Stimulated activated CD4-positive, alpha-beta T cell treated with anti-CD3 and anti-CD28 coated beads, Interleukin-4, amount 100 ng/mL, for 24 hours (primary cell): ENCODE data around the gene ARL11.
A peak's percentile ranks its signal among the peaks of the same experiment; 100 is the strongest.

Source experiments
- DNase-seq: peaks from one replicate; pipeline ENCODE4 v3.0.0-alpha.2; 2020

The ARL11 gene

DNA sequence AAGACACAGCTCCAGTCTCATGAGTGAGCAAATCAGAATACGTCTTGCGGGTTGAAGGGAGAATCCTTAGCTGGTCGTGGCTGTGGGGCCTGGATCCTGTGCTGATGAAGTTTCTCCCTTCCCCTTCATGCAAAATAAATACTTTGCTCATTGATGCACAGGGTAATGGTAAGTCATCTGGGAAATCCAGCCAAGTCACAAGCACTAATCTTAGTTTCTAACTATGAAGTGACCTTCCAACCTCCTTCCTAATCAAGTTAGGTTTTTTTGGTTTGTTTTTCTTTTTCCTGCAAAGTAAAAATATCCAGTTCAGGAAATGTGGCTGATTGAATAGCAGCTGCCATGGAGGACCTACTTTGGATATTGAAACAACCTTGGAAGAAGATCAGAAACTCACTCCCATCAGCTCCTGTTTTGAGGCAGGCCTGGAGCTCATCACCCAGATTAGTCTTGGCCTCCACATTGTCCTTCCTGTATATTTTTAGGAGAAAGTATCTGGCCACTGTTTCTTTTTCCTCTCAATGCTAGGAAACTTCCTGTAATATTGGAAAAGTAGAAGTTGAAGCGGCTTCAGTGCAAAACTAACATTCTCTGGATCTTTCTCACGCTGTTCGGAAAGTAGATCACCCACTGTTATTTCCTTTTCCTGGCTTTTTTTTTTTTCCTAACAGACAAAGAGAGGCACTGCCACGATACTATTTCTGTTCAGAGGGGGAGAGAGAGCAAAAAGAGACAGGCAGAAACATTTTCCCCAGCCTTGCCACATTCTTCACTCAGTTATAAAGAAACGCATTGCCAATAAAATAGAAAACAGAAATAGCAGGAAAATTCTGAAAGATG lies 12.3 kb upstream of the ARL11 start:
- no peak for DNase-seq

DNA sequence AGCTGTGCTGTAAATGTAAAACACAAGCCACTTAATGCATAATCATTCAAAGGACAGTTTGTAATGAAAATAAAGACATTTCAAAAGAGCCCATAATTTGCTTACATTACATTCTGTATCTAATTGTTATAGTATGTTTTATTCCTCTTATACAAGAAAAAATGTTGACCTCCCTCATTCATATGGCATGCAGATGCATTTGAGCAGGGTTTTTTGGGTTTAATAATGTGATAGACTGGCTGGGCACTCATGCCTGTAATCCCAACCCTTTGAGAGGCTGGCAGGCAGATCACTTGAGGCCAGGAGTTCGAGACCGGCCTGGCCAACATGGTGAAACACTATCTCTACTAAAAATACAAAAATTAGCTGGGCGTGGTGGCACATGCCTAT lies 11.6 kb upstream of the ARL11 start:
- DNase-seq = no peak

DNA sequence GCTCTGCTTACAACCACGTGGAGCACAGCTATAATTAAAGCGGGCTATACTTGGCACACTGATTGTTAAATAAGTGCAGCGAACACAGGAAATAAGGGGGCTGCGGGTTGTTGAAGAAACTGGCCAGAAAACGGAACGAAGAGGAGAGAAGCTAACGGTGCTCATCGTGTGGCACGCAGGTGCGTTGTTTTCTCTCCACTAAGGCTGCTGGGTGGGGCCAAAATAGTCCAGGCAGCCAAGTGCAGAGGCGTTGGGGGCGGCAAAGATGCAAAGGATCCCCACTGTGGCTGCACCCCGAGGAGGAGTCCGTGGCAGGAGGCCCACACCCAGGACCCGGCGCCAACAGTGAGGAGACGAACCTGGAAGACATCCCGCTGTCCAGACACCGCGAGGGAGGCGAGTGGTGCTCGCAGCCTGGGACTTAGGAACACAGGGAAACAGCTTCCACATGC lies 8.1 kb upstream of the ARL11 start:
- DNase-seq = no peak

- DNase-seq = no peak
Observed at GRCh38 chr13:49622174-49622946, 5.9 kb upstream of the ARL11 start.

- DNase-seq = no peak
Observed at GRCh38 chr13:49624229-49624628, 4.1 kb upstream of the ARL11 start.

DNA sequence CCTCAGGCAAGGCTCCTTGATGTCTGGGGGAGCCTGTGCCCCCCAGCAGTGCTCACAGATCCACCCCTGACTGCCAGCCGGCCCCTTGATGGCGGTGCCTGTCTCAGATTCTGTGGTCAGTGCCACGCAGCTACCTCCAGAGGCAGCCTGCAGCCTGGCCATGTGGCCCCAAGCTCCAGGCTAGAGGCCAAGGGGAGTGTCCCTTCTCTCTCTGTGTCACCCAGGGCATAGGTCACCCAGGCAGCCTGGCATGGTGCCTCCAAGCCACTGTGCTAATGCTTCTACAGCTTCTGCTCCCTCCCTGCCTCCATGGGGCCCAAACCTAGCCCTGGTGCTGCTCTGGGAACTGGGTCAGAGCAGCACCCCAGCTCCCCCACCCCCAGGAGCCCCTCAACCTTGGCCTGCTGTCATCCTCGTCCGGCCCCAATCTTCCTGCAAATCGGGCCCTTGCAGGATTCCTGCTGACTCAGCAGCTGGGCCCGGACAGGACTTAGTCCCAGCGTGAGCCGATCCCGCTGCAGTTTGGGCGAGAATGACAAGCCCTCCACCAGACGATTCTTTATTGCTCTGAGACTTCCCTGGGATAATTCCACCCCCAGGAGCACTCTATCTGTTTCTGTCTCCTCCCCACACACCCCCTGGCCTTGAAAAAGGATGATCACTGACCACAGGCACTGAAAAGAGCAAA lies 2.8 kb upstream of the ARL11 start:
- no peak for DNase-seq

DNA sequence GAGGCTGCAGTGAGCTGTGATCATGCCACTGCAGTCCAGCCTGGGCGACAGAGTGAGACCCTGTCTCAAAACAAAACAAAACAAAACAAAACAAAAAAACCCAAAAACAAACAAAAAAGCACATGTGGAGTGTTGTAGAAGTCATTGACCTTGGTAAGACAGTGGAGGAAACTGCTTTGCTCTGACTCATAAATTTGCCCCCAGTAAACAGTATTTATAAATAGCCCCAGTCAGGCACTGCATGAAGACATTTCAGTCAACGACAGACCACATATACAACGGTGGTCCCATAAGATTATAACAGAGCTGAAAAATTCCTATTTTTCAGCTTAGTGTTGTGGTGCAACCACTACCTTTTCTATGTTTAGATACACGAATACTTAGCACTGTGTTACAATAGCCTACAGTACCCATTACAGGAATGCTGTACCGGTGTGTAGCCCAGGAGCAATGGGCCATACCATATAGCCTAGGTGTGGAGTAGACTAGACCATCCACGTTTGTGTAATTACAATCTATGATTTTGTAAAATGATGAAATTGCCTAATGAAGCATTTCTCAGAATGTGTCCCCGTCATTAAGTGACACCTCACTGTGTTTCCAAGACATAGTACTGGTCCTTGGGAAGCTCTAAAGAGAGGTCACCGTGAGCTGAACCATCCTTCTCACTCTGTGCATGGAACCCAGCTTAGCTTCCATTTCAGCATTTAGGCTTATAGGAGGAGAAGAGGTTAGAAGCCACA lies 1.1 kb downstream of the ARL11 start:
- DNase-seq = no peak

DNA sequence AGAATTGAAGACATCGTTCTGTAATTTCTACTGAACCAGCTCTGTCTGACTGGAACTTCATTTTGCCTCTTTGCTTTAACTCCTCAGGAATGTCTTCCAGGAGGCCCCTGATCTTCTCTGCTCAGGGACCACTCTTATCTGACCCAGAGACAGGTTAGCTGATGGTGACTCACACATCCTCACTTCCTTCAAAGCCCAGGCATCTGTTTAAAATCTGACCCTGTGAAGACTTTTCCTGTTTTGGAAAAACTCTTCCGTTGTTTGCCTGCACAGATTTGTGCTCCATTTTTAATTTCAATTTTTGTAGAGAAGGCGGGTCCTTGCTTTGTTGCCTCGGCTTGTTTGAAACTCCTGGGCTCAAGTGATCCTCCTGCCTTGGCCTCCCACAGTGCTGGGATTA lies 1.6 kb downstream of the ARL11 start:
- DNase-seq = no peak

DNA sequence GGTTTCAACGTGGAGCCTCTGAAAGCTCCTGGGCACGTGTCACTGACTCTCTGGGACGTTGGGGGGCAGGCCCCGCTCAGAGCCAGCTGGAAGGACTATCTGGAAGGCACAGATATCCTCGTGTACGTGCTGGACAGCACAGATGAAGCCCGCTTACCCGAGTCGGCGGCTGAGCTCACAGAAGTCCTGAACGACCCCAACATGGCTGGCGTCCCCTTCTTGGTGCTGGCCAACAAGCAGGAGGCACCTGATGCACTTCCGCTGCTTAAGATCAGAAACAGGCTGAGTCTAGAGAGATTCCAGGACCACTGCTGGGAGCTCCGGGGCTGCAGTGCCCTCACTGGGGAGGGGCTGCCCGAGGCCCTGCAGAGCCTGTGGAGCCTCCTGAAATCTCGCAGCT lies 2.3 kb downstream of the ARL11 start:
- no peak for DNase-seq

GRCh38 chr13:49632156-49632555 lies 3.8 kb downstream of the ARL11 start:
- DNase-seq = no peak

GRCh38 chr13:49633710-49634109 lies 5.4 kb downstream of the ARL11 start:
- no peak for DNase-seq

- DNase-seq = peak; percentile 25
Observed at GRCh38 chr13:49635599-49636433, 7.5 kb downstream of the ARL11 start.

DNA sequence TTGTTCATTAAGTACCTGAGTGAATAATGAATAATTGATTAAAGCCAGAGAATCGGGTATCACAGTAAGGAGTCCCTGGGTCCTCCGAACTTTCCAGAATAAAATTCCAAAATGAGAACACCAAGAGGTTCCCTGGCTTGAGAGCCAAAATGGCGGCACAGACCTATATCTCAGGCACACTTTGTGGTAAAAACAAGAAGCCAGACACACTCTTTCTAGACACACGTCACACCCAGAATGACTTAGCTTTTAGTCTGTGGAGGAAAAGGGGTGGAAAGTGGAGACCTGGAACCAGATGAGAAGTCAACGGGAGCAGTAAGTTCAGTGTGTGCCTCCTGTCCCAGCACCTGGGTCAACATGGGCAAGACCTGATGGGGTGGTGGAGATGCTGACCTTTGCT lies 8.4 kb downstream of the ARL11 start:
- DNase-seq = no peak

DNA sequence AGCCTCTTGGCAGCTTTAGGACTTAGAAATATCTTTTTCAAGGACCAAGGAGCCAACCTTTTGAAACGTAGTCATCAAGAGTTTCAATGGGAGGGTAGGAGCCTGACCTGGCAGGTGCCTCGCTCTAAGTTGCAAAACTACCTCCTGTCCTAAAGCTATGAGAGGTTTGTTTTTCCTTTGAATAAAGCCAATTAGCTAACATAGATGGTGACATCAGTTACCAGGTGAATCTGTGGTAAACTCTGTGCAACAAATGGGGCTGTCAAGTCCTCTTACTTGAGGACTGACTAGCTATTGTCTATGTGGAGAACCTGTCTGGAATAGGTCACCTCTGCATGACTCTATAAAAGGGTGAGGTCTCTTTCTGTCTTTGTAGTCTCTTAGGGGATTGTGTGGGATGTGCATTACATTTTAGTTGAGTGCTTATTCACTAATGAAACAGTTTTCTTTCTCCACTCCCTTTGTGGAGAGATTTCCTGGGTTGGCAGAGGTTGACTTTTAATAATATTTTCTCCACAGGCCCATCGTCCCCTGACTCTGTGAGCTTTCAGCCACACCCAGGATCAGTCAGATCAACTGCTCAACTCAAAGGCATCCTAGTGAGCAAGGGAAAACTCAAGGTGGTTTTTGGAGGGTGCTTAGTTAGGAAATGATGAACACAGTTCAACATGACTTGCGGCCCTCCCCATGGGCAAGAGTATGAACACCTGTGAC lies 9.9 kb downstream of the ARL11 start:
- DNase-seq = no peak

GRCh38 chr13:49638744-49639072 lies 10.4 kb downstream of the ARL11 start:
- no peak for DNase-seq

DNA sequence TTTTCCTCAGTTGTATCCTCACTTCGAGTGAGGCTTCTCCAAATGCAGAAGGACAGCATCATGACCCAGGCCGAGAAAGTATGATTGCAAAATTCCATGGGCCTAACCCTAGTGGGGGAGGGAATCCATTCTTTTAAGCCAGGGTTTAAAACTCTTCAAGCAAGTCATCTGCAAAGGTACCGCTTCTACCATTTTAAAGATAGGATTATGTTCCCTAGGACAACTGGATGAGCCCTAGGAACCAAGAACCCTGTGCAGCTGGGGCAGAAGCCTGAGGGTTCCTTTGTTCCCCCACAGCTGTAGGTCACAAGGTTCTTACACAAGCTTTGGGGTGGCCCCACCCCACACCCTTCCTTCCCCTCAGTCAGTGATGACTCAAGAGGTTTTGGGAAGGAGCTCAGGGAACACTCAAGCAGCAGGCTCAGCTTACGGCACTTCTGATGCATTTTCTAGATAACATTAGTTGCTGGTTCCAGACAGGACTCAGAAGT lies 13.5 kb downstream of the ARL11 start:
- DNase-seq = no peak

GRCh38 chr13:49643035-49643646 lies 14.8 kb downstream of the ARL11 start:
- DNase-seq = no peak

GRCh38 chr13:49645451-49645850 lies 17.1 kb downstream of the ARL11 start:
- DNase-seq = no peak

DNA sequence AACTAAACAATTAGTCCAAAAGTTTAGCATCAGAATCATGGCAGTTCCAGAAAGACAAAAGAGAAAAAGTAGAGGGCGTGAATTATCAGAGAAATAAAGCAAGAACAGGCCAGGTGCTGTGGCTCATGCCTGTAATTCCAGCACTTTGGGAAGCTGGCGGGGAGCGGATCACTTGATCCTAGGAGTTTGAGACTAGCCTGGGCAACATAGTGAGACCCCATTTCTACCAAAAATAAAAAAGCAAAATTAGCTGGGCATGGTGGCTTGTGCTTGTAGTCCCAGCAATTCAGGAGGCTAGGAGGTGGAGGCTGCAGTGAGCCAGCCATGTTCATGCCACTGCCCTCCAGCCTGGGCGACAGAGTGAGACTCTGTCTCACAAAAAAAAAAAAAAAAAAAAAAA lies 18.4 kb downstream of the ARL11 start:
- no peak for DNase-seq

DNA sequence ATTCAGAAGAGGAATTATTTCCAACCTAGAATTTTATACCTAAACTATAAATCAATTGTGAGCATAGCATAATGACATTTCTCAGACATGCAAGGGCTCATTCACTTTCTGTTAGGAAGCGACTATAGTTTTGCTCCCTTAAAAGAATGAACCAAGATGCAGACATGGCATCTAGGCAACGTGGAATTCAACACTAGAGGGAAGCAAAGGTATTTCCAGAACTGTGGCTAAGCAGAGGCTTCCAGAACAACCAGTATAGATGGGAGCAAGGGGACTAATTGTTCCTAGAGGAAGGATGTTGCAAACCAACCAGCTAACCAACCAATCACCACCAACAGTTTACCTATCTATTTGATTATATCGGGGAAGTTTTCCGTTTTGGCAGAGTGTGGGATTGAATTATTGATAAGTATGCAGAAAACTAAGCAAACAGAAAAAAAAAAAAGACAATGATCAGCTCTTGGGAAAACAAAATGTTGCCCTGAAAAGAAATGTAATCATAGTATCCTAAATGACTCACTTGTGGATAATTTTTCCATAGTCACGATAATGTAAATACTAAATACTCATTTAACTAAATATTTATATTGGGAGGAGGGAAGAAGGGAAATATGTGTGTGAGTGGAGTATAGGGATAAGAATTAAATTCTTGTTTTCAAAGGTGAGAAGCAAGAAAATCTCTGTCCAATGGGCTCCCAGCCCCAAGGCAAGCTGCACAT lies 21.1 kb downstream of the ARL11 start:
- no peak for DNase-seq
